ENCODE measurements around the gene PRCD. TPM values are rescaled to one million over a fixed set of nuclear protein-coding genes. Genes with fewer than 3 reads are reported as not detected.

Gene PRCD, protein sequence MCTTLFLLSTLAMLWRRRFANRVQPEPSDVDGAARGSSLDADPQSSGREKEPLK
- not detected in 2 replicates for total RNA-seq
- 0.54 TPM for polyA plus RNA-seq (2012)

DNA sequence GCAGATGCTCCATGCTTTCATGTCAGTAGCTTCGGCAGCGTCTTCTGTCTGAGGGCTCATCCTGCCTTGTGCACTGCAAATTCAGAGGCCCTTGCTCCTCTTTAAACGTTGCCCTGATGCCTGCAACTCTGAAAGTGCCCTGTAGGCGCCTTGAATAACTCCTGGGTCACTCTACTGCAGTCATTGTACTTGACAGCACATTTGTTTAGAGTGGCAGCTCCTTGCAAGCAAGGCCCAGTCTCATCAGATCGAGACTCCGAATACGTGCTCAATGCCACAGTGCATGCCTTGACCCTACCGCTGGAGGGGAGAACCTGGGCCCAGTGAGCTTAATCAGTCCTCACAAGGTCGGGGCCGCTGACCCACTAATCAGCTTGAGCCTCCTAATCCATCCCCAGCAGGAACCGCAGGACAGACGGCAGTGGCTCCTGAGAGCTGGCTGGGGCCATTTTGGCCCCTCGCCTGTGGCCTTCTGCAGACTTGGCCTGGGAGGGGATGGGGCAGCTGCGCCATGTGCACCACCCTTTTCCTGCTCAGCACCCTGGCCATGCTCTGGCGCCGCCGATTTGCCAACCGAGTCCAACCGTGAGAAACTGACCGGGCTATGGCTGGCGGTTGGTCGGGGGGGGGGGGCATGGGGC is at the start of gene PRCD:
Gene PRCD, plus strand, starts transcription at position 414 of the 641 bp plus-strand sequence. Its CDS starts 98 bp downstream, at position 512.
- no peak for DNase-seq (ENCODE audit: low read depth)

DNA sequence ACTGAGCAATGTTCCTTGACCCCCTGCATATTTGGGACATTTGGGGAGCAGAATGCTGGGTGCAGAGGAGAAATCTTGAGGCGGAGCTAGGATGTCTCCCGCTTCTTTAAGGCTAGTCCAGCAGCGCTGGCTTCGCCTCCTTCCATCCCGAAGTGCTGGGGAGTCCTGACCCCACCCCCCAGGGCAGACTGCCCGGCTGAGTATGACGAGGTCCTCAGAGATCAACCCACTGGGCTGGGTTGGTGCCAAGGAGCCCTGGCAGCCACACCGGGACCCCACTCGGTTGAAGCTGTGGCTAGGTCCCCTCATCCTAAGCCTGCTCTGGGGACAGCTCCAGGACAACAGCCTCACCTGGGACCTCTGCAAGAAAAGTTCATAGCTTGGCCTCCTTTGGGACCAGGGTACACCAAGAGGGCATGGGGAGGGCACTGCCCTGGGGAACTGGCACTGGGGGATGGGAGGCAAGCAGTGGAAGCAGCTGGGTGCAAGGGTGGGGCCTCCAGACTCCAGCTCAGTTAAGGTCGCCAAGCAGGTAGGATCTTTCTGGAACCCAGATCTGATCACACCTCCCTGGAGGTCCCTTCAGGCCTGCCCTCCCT is 49.6 kb upstream of the PRCD start:
- no peak for DNase-seq (ENCODE audit: low read depth)

DNA sequence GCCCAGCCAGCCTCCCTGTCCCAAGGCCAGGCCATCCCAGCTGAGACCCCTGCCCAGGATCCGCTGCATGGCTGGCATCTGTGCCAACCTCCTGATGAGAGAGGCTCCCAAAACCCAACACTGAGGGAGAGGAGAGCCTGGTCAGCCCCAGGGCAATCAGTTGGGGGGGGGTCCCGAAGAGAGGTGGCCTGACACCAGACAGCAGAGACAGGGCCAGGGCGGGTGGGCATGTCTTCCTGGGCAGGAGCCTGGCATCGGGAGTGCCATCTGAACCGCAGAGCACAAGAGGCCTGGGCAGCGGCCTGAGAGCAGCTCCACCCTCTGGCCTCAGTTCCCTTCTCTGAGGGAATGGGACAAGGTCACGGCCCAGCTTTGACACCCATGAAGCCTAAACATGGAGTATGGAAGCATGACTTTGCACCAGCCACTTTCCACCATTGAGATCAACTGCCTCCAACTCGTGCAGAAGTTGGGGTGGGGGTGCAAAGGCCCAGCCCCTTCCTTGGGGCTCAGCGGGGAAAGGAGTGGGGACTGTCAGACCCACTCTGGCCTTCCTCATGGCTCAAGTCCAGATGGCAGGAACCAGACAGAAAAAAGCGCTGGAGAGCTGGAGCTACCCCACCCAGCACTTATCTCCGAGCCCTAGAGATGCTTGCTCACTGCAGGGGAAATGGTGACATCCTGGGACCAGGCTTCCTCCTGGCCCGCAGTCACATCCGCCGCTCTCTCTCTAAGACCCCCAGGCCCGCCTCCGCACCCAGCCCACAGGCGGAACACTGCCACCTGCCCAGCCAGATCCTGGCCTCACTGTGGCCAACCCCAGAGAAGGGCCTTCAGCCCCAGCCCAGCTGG is 48.3 kb upstream of the PRCD start:
- DNase-seq (ENCODE audit: low read depth): no peak

DNA sequence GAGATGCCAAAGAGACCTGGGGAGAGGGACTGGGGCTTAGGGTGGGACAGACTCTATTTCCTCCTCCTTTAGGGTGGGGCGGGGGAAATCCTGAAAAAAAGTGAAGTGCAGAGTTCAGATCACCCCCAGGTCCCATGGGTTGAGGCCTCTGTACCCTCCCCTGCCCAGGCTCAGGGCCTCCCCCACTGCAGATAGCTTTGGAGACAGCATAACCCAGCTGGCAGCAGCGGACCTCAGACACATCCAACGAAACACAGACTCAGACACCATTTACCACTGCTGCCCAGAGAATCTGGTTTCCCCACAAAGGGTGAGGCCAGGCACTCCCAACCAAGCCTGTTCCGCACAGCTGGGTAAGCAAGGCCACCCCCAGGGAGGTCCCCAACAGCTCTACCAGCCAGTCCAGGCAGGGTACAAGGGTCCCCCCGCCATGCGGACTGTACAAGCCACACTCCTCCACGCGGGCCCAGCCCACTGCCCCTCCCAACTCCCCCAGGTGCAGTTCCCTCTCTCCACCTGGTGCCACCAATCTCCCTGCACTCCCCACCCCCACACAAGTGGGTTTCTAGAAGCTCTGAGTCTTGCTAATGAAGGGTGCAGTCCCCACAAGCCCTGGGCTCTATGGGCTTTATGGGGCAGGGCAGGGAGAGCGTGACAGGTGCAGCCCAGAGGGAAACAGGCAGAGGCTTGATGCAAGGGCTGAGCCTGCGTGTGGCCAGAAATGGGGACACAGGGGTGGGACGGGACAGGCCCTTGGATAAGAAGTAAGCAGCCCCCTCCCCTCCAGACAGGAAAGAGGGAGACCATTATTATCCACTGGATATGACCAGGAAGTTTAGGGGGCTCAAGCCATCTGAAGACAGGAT is 47.5 kb upstream of the PRCD start:
- peak; percentile 79 for DNase-seq (ENCODE audit: low read depth)

DNA sequence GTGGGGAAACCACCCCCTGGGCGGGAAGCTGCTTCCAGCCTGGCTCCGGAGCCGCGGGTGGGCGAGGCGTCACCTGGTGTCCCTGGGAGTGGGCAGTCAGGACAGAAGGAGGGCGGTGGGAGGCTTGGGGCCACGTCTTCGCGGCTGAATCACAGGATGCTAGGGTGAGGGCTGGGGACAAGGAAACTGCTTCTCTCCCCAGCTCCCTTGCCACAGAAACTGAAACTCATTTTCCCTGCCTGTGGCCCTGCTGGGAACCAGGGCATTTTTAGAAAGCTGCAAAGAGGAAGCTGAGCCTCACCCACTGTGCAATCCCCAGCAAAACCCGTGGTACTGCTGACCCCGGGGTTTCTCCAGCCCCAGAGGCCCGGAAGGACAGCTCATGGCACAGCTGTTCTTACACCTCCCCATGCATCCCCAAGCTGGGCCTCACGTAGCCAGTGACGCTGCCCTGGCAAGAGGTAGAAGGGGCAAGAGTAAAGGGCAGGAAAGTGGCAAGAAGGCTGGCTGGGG is 46.8 kb upstream of the PRCD start:
- DNase-seq (ENCODE audit: low read depth): peak; percentile 88

DNA sequence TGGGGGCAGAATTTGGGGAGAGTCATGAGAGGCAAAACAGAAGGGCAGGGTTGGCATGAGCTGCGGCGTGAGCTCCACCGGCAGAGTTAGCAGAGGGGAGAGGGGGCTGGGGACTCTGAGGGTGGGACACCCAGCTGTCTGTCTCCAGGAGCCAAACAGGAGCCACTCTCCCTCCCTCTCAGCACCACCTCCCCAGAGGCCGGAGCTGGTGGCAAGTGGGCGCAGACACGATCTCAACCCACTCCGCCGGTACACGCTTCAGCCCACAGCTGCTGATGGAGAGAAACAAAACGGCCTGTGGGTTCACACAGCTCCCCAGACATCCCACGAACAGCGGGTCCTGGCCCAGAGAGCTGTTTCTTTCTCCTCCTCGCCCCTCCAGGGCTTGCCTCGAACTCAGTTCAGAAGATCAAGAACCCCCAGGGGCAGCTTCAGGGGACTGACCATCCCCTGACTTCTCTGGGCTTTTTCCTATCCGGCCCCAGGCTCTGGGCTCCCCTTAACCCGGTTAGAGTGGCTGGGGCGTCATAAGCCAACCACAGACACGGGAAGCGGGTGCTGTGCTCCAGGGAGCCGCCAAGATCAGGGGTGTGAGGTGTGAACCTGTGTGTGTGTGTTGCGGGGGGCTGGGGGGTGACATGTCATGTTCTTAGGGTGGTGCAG is 46.2 kb upstream of the PRCD start:
- peak; percentile 80 for DNase-seq (ENCODE audit: low read depth)

DNA sequence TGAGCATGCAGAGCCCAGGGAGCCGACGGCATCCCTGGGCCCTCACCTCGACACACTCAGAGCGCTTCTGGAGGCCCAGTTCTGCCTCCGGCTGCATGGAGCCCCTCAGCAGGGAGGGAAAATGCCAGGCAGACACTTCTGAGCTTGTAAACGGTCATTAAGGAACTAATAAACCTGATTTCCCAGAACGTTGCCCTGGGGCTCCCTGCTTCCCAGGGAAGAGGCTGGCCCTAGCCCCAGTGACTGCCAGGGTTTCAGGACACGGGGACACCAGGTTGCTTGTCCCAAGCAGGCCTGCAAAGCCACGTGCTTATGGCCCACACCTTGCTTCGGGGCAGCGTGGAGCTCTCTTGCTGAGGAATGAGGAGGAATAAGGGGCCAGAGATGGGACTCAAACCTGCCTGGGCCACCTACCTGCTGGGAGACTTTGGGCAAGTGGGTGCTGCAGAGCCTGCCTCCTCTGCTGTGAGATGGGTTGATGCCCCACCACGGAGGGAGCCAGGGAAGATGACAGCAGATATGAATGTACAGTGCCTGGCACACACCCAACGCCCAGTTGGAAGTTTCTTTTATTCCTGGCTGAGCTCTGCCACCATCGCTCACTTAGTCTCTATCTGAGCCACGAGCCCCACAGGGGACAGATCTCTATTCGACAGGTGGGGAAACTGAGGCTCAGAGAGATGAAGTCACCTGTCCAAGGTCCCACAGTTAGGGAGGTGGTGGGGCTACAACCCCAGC is 44.0 kb upstream of the PRCD start:
- DNase-seq (ENCODE audit: low read depth): no peak

DNA sequence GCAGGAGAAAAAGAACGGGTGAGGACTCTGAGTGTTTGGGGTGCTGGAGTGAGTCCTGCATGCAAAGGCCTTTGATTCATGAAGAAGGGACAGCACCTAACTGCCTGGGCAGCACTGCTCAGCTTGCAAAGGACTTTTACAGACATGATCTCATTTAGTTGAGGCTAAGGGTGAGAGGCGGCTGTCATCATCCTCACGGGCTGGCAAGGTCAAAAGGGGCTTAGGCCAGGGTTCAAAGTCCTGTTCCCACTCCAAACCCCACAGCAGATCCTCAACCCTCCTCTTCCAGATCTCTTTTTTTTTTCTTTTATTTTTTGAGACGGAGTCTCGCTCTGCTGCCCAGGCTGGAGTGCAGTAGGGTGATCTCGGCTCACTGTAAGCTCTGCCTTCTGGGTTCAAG is 43.4 kb upstream of the PRCD start:
- DNase-seq (ENCODE audit: low read depth): no peak

DNA sequence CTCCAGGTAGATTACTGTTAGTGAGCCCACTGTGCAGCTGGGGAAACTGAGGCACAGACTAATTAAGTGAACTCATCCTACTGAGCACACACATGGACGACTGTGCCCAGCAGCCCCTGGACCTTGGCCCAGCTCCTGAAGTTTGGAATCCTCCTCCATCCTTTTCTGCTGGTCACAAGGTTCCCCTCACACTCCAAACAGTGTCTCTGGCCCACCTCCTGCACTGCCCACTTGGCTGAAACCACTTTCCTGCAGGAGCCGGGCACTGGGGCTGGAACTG is 42.2 kb upstream of the PRCD start:
- DNase-seq (ENCODE audit: low read depth): no peak

DNA sequence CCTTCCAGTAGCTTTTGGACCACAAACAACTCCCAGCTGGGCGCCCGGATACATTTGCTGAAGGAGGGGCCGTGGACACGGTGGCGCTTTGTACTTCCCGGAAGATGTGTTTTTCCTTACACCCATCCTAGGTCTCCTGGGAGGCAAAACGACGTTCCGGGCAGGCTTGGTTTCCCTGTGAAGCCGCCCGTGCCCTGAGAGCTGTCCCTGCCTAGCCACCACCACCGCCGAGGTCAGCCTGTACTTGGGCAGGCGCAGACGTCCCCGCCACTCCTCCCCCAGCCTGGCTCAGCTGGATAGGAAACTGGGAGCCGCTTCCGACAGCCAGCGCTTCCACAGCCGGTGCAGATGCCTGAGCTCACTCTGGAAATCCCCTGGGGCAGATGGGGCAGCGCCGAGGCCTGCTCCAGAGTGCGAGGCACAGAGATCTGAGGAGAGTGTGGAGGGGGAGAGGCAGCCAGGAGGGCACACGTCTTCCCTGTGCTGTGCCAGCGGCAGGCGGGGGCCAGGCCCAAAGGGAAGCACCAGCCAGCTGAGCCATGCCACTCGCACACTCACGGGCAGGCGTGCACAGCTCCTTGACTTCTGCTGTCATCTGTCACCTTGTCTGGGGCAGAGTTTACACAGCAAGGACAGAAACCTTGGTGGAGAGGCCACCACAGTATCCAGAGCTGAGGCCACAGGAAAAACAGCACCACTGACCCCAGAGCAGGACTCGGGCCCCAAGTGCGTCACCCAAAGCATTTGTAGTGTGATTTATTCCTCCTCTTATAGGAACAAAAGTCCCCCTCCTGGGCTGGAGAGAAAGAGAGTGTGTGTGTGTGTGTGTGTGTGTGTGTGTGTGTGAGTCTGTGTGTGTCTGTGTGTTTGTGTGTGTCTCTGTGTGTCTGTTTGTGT is 41.6 kb upstream of the PRCD start:
- peak; percentile 91 for DNase-seq (ENCODE audit: low read depth)

DNA sequence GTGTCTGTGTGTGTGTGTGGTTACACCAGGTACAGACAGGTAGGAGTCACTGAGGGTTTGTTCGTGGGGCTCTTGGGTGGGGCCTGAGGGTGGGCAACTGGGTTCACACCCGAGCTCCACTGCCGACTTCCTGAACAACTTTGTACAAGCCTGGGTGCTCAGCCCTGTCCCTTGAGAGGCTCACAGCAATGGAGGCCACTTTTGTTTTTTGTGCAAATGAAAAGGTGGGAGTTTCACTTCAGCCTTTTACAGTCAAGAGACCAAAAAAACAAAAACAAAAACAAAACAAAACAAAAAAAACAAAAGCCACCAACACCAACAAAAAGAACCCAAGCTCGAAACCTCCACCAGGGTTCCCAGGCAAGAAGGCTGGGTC is 41.0 kb upstream of the PRCD start:
- no peak for DNase-seq (ENCODE audit: low read depth)

DNA sequence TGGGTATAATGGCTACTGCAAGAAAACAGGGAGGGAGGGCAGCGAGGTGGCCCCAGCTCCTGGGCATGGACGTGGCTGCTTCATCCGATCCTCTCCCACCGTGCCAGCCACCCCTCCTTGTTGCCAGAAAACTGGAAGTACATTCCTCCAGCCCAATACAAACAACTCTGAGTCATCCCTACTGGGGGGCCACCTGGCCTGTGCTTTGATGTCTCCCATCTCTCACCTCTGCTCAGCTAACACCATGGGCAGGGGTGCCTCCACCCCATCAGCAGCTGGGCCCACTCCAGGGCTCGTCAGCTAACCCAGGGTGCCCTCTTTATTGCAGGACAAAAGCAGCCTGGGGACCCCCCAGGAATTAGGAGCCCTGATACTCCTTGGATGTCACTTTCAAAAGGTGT is 40.6 kb upstream of the PRCD start:
- DNase-seq (ENCODE audit: low read depth): no peak

DNA sequence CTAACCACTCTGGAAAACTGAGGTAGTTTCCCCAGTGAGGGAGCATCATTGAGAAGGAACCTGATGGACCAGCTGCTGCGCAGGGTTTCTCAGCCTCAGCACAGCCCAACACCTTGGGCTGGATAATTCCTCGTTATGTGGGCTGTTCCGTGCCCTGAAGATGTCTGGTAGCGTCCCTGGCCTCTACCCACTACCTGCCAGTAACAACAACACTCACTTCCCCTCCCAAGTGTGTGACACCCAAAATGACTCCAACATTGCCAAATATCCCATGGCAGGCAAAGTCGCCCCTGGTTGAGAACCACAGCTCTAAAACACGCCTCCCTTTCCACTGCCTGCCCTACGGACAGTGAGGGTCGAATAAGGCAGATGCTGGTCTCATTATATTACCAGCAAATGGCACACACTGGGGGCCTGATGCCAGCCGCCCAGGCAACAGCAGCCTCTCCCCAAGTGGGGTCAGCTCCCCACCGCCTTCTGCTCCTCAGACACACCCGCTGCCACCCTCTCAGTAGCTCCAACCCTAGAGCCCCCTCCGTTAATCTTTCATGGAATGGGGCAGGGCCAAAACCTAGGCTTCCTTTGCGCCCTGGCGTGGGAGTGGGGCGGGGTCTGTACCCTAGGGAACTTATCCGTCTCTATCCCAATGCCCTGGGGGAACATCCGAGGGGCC is 39.6 kb upstream of the PRCD start:
- no peak for DNase-seq (ENCODE audit: low read depth)

DNA sequence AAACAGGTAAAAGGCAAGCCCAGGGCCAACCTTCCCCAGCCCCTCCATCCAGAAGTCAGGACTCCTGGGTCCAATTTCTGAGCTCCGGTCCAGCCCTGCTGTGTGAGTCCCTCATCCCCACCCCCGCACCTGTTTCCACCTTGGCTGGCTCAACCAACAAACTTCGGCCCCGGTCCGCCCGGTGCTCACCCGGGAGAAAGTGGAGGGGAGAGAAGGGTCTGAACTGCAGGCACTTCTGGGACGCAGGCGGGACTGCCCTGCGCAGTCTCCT is 39.2 kb upstream of the PRCD start:
- DNase-seq (ENCODE audit: low read depth): no peak

DNA sequence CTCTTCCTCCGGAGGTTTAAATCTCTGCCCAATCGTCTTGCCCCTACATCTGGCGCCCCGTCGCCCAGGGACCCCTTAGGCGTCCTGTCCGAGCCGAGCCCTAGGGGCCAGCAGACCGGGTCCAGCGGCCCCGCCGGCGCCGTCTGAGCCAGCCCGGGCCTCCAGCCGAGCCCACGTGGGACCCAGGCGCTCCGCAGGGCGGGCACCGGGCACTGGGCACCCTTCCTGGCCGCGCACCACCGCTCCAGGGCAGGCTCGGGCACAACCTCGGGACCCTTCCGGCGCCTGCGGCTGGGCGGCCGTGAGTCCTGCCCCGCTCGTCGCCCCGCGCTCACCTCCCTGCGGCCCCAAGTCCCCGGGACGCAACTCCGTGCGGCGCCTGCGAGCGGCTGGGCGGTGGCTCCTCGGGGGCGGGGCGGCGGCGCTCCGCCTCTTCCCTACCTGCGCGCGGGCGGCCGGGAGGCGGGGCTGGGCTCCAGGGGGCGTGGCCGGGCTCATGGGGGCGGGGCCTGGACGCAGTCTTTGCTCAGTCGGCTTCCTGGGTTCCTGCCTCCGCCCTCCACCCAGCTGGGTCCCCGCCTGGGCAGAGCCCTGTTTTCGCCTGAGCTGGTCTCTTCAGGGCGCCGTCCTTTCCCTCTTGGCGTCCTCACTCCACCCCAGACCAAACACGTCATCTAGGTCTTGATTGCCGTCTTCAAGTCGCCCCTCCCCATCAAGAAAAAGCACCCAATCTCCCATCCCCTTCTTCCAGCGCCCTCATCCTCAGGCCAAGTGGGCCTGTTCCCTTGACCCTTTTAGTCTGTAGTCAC is 38.6 kb upstream of the PRCD start, which contains the start of gene RHBDF2:
Gene RHBDF2, minus strand, starts transcription at position 406 of the 809 bp plus-strand sequence. CDS start 19,899 bp downstream, outside the sequence.
- DNase-seq (ENCODE audit: low read depth): peak; percentile 71

DNA sequence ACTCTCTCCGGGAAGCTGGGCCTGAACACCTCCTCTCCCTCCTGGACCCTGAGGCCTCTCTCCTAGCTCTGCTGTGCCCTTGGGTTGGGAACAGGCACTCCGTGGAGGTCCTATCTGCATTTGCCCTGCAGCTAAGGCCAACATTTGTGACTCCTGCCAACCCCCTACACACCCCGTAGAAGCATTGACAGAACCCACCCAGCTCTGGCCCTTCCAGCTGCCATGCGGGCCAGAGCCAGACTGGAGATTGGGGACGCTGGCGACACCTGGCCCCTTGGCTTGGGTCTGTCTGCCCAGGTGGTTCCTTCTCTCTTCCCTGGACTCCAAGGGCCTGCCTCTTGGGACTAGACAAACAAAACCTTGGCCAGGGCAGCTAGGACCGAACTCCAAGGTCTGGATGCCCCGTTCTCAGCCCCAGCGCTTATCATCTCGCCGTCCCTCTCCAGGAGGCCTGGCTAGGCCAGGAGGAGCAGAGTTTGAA is 38.0 kb upstream of the PRCD start:
- DNase-seq (ENCODE audit: low read depth): no peak
